ENCODE data around the gene PHKA2. TPM values are rescaled to one million over a fixed set of nuclear protein-coding genes. Genes with fewer than 3 reads are reported as not detected.
"Not testable (repeated sequence)": the region's sequence is repeated elsewhere in the genome, so short reads cannot be mapped to it uniquely, and the experiment has no call there.

PHKA2 gene
- total RNA-seq, 2 experiments from 2014 or later = 19.3 to 21.3 TPM

DNA sequence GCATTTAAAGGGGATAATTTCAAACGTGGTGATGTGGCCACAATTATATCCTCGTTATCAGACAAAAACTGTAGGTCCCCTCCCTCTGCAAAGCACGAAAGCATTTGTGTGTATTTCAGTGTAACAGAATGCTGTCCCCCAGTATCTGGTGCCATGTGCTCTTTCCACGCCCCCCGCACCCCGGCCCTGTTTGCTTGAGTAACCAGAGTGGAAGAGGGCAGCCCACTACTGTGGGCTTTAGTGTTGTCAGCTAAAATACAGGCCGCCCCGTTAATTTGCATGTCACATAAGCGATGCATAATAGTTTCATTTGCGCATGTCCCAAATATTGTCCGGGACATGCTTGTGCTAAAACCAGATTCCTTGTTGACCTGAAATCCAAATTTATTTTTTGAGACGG lies 110.1 kb downstream of the PHKA2 start:
- POLR2A ChIA-PET = no interaction called here
- H3K9me3 Mint-ChIP-seq = no peaks in the 10 kb centered on the region
- no peaks in the 10 kb centered on the region for H3K4me1 Mint-ChIP-seq
- H3K27me3 Mint-ChIP-seq = peaks cover 1% of the 10 kb centered on the region
- H3K4me3 Mint-ChIP-seq = no peak overlapping the region
- no peak for DNase-seq
- no peak overlapping the region for H3K27ac Mint-ChIP-seq
- CTCF ChIA-PET = no interaction called here
- H3K36me3 Mint-ChIP-seq (ENCODE audit: low read depth) = no peaks in the 10 kb centered on the region

DNA sequence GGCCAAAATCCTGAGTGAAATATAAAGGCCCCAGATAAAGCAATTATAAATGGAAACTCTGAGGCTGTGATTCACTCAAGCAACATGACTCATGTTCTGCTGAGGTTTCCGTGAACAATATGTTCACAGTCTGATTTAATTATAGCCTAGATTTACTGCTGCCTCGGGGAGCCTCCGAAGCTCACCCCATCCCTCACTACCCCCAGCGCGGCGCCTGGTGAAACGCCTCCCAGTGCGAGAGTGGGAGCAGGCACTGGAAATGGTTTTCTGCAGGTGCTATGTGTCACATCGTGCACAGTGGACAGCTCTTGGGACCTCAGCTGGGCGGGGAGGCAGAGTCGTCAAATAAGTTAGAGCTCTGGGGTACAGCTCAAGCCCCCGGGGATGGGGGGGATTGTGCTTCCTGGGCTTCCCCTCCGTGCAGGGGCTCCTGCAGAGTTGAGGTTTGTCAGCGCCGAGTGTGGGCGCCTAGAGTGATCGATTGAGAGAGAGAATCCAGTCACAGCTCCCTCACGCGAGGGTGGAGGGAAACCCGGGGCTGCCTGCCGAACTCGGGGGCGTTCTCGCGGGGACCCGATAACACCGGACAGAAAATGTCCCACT lies 110.6 kb downstream of the PHKA2 start:
- no peaks in the 10 kb centered on the region for H3K9me3 Mint-ChIP-seq
- DNase-seq = no peak
- no peak overlapping the region for H3K4me3 Mint-ChIP-seq
- no peaks in the 10 kb centered on the region for H3K36me3 Mint-ChIP-seq (ENCODE audit: low read depth)
- H3K4me1 Mint-ChIP-seq = no peaks in the 10 kb centered on the region
- peaks cover 1% of the 10 kb centered on the region for H3K27me3 Mint-ChIP-seq
- ChIA-PET POLR2A (no interaction called here), CTCF (no interaction called here)
- no peak overlapping the region for H3K27ac Mint-ChIP-seq

DNA sequence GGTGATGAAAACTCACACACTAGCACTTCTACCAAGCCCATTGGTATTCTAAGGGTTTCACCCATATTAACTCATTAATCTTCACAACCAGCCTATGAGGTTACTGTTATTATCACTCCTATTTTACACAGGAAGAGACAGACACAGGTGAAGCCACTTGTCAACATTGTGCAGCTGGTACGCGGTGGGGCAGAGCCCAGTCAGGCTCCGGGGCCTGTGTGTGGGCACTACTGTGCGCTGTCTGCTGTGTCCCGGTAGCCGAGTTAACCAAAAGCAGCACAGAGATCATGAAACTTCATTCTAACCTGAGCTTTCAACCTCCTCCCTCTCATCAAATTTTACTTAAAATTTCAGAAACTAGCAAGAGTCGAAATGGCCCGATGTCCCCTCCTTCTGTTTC lies 111.3 kb downstream of the PHKA2 start:
- CTCF ChIA-PET = no interaction called here
- no peak overlapping the region for H3K4me3 Mint-ChIP-seq
- POLR2A ChIA-PET = no interaction called here
- no peaks in the 10 kb centered on the region for H3K4me1 Mint-ChIP-seq
- H3K27me3 Mint-ChIP-seq = peaks cover 1% of the 10 kb centered on the region
- no peaks in the 10 kb centered on the region for H3K9me3 Mint-ChIP-seq
- no peak overlapping the region for H3K27ac Mint-ChIP-seq
- no peak for DNase-seq
- H3K36me3 Mint-ChIP-seq (ENCODE audit: low read depth) = no peaks in the 10 kb centered on the region

DNA sequence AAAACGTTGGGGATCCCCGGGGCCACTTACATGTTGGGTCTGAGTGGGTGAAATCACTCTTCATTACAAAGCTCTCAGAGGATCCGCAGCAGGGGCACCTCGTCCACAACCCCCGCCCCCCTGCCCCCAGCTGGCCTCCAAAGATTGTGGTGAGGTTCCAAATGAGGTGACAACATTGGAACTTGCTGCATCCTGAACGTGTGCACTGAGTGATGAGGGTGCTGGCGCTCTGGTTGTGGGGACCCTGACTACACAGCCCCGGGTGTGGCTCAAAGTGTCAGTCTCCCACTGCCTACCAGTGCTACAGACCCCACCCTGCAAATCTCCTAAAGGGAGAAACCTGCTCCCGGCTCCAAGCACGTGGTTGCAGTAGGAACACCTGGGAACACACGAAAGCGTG lies 111.9 kb downstream of the PHKA2 start:
- H3K4me1 Mint-ChIP-seq = no peaks in the 10 kb centered on the region
- ChIA-PET POLR2A (no interaction called here), CTCF (no interaction called here)
- H3K27me3 Mint-ChIP-seq = peaks cover 1% of the 10 kb centered on the region
- H3K4me3 Mint-ChIP-seq = no peak overlapping the region
- H3K9me3 Mint-ChIP-seq = no peaks in the 10 kb centered on the region
- H3K27ac Mint-ChIP-seq = no peak overlapping the region
- DNase-seq = no peak
- H3K36me3 Mint-ChIP-seq (ENCODE audit: low read depth) = no peaks in the 10 kb centered on the region

DNA sequence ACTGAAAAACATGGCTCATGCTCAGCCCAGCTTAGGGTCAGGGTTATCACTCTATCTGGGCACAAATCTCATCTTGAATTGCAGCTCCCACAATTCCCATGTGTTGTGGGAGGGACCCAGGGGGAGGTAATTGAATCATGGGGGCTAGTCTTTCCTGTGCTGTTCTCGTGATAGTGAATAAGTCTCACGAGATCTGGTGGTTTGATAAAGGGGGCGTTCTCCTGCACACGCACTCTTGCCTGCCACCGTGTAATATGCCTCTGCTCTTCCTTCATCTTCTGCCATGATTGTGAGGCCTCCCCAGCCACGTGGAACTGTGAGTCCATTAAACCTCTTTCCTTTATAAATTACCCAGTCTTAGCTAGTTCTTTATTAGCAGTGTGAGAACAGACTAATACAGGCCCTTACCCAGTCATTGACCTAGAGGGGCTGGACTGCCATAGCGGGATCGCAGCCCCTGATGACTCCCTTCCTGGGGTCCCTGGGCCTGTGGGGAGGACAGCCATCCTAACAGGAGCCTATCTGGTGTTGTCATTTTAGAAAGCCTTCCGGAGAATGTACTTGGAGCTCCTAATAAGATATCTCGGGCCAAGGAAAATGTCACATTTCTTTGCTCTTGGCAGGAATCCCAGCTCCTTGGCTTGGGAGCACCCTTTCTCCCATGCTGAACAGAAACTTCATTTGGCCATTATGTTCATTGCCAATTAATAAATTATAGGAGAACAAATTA lies 112.6 kb downstream of the PHKA2 start:
- no peak for DNase-seq
- ChIA-PET CTCF (no interaction called here), POLR2A (no interaction called here)
- Mint-ChIP-seq H3K36me3 (ENCODE audit: low read depth) (no peaks in the 10 kb centered on the region), H3K4me3 (no peak overlapping the region), H3K27me3 (peaks cover 1% of the 10 kb centered on the region), H3K9me3 (no peaks in the 10 kb centered on the region), H3K27ac (no peak overlapping the region), H3K4me1 (no peaks in the 10 kb centered on the region)

DNA sequence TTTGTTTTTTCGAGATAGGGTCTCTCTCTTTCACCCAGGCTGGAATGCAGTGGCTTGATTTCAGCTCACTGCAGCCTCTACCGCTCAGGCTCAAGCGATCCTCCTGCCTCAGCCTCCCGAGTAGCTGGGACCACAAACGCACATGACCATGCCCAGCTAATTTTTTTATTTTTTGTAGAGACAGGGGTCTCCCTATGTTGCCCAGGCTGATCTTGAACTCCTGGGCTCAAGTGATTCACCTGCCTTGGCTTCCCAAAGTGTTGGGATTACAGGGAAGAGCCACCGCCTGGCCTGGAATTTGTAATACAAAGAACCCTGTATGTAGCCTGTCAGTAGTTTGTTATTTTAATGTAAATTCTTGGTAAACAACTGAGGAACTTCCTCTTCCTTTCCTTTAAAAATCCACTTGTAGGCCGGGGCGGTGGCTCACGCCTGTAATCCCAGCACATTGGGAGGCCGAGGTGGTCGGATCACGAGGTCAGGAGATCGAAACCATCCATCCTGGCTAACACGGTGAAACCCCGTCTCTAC lies 119.5 kb downstream of the PHKA2 start:
- DNase-seq = no peak
- Mint-ChIP-seq H3K4me3 (no peak overlapping the region), H3K27ac (no peak overlapping the region), H3K4me1 (no peaks in the 10 kb centered on the region), H3K36me3 (ENCODE audit: low read depth) (no peaks in the 10 kb centered on the region), H3K27me3 (no peaks in the 10 kb centered on the region), H3K9me3 (no peaks in the 10 kb centered on the region)
- ChIA-PET POLR2A (no interaction called here), CTCF (no interaction called here)

DNA sequence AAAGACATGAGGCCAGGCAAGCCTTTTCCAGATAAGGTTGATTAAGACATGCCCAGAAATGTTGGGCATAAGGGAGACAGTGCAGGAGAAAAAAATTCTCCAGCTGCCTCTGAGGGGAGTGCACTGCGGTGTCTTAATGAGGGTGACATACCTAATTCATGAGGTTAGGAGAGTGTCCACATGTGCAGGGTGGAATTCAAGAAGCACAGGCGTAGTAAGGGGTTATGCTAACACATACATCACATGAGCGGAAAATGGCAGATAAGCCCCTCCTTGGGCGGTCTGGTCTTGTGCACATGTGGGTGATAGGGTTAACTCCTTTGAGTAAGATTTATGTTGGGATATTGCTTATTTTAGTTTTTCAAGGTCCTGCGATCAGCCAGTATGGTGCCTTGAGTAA lies 122.4 kb downstream of the PHKA2 start:
- no peak overlapping the region for H3K4me3 Mint-ChIP-seq
- H3K9me3 Mint-ChIP-seq = no peaks in the 10 kb centered on the region
- ChIA-PET CTCF (no interaction called here), POLR2A (no interaction called here)
- no peaks in the 10 kb centered on the region for H3K36me3 Mint-ChIP-seq (ENCODE audit: low read depth)
- DNase-seq = no peak
- H3K27me3 Mint-ChIP-seq = no peaks in the 10 kb centered on the region
- H3K4me1 Mint-ChIP-seq = no peaks in the 10 kb centered on the region
- H3K27ac Mint-ChIP-seq = no peak overlapping the region

DNA sequence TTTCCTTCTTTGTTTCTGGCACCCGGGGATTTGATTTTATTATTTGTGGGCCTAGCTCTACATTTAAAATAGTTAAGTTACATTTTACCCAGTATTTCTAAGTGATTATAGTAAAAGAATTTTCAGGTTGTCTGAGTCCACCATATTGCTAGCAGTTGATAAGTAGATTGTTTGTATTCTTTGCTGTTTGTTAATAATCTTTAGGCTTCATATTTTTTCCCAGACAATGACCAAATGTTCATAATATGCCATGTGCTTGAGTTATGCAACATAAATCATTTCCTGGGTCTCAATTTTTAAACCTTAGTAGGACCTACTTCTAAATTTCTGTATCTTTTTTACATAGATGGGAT lies 127.3 kb downstream of the PHKA2 start:
- no peak for DNase-seq
- Mint-ChIP-seq H3K27ac (no peak overlapping the region), H3K4me1 (peaks cover 2% of the 10 kb centered on the region), H3K4me3 (no peak overlapping the region), H3K27me3 (no peaks in the 10 kb centered on the region), H3K9me3 (no peaks in the 10 kb centered on the region), H3K36me3 (ENCODE audit: low read depth) (no peaks in the 10 kb centered on the region)
- CTCF ChIA-PET = no interaction called here
- POLR2A ChIA-PET = no interaction called here

DNA sequence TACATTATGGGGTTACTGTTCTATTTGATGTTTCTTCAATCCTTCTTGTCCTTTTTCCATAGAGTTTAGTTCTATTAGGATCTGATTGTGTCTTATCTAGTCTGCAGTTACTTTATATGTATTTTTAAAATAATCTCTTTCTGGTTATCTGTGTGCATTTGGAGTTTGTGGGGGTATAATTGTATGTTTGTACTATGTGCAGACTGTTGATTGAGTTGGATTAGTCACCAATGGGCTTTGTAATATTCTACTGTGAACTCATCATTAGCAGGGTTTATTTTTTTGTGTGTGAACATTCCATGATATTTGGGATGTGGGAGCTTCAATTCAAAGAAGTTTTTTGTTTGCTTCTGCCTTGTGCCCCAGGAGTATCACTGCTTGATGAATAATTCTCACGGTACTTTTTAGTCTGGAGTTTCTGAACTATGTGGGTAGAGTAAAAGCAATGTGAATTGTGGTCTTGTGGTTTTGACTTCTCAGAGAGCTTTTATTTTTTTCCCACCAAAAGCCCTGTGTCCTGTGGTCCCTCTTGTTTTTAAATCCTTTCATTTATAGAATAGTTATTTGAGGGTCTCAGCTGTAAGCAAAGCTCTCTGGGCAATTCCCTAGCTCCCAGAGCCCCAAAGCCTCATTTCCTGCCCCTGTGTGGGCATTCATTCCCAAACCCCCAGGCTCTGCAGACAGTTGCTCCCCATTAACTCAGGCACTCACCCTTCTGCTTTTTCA lies 127.8 kb downstream of the PHKA2 start:
- H3K36me3 Mint-ChIP-seq (ENCODE audit: low read depth) = no peaks in the 10 kb centered on the region
- H3K9me3 Mint-ChIP-seq = no peaks in the 10 kb centered on the region
- no peak overlapping the region for H3K4me3 Mint-ChIP-seq
- POLR2A ChIA-PET = no interaction called here
- no peak for DNase-seq
- H3K4me1 Mint-ChIP-seq = peaks cover 2% of the 10 kb centered on the region
- no peaks in the 10 kb centered on the region for H3K27me3 Mint-ChIP-seq
- CTCF ChIA-PET = no interaction called here
- H3K27ac Mint-ChIP-seq = no peak overlapping the region

DNA sequence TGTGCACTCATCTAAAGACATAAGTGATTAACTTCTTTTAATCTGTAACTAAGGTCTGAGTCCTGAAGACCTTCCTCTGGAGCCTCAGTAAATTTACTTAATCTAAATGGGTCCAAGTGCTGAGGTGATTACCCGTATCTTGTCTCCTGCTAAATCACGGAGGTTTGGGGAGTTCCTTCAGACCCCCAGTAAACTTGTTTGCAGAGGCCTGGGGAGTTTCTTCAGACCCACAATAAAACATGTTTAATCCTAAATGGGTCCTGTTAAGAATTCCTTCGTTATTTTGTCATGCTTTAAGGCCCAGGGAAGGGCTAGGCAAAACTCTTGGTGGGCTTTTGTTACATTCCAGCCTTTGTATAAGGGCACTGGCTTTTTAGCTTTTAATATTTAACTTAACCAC lies 136.0 kb downstream of the PHKA2 start:
- POLR2A ChIA-PET; H3K36me3 Mint-ChIP-seq (ENCODE audit: low read depth); DNase-seq; CTCF ChIA-PET; H3K27ac Mint-ChIP-seq; H3K4me1 Mint-ChIP-seq; H3K9me3 Mint-ChIP-seq; H3K27me3 Mint-ChIP-seq; H3K4me3 Mint-ChIP-seq: not testable (repeated sequence)

Other genes starting within 250 kb of the PHKA2 start
- not detected for gene ADGRG2, start 138.4 kb upstream of the PHKA2 start, total RNA-seq